IMR-90 (cell line): ENCODE data around the gene MLF2. TPM values are rescaled to one million over a fixed set of nuclear protein-coding genes. Genes with fewer than 3 reads are reported as not detected.

Experiments used
- ATAC-seq: fragments of 200-7000 bp; cut with Tn5 transposase; 2 replicates; pipeline ENCODE4 v1.9.1; 2020; ENCODE audit warnings: low read depth, mild to moderate bottlenecking, moderate library complexity
- BruUV-seq: library from RNA; stranded (reverse); fragments of 400-500 nt; replicated peaks from 2 replicates; lab custom pipeline; 2021; lab: Mats Ljungman, UMichigan
- CTCF ChIA-PET: fragments of 300-600 bp; formaldehyde crosslinking; extraction: SDS; loops from one replicate; lab custom pipeline; 2021; ENCODE audit warnings: antibody characterized with exemption; lab: Yijun Ruan, JAX
- POLR2A ChIA-PET: fragments of 300-600 bp; sonication (Branson Sonifier 250); formaldehyde crosslinking; loops from one replicate; lab custom pipeline; 2022; ENCODE audit warnings: antibody characterized with exemption; ENCODE audit not compliant: unreplicated experiment; lab: Charles Lee
- DNase-seq: peaks from one replicate; pipeline ENCODE4 v3.0.0; 2013
- H2AFZ ChIP-seq: replicated peaks from 2 replicates; pipeline ENCODE3; 2013; ENCODE audit warnings: low read length, mild to moderate bottlenecking; ENCODE audit not compliant: poor library complexity
- H2AK5ac ChIP-seq: 2 replicates; pipeline ENCODE4 v1.6.1; 2013; ENCODE audit warnings: low read depth, low read length, inconsistent platforms
- H2AK9ac ChIP-seq: replicated peaks from 2 replicates; pipeline ENCODE3; 2013; ENCODE audit warnings: mild to moderate bottlenecking, low read depth, low read length, moderate library complexity; ENCODE audit not compliant: poor library complexity
- H2BK120ac ChIP-seq: 2 replicates; pipeline ENCODE4 v1.6.1; 2013; ENCODE audit warnings: low read depth, low read length, inconsistent platforms
- H2BK15ac ChIP-seq: 3 replicates; pipeline ENCODE4 v1.6.1; 2013; ENCODE audit warnings: low read depth, low read length, inconsistent platforms
- H2BK20ac ChIP-seq: 2 replicates; pipeline ENCODE4 v1.6.1; 2013; ENCODE audit warnings: low read depth, mild to moderate bottlenecking, inconsistent platforms, low read length, moderate library complexity
- H2BK5ac ChIP-seq: 2 replicates; pipeline ENCODE4 v1.6.1; 2013; ENCODE audit warnings: mild to moderate bottlenecking, low read depth, low read length, inconsistent platforms; ENCODE audit not compliant: poor library complexity, severe bottlenecking
- H3K14ac ChIP-seq: replicated peaks from 2 replicates; pipeline ENCODE4 v1.6.1; 2013; ENCODE audit warnings: low read depth, low read length, inconsistent platforms
- H3K18ac ChIP-seq: 2 replicates; pipeline ENCODE4 v1.6.1; 2013; ENCODE audit warnings: low read depth, low read length, control low read depth
- H3K23ac ChIP-seq: 2 replicates; pipeline ENCODE4 v1.6.1; 2013; ENCODE audit warnings: low read depth, low read length, inconsistent platforms
- H3K27ac ChIP-seq: 2 replicates; pipeline ENCODE4 v1.5.1; 2013; ENCODE audit warnings: mild to moderate bottlenecking, control low read depth, low read length; ENCODE audit not compliant: insufficient read depth
- H3K27me3 ChIP-seq: 2 replicates; pipeline ENCODE4 v1.6.1; 2013; ENCODE audit warnings: low read length; ENCODE audit not compliant: control insufficient read depth, insufficient read depth
- H3K36me3 ChIP-seq: 2 replicates; pipeline ENCODE4 v1.6.1; 2013; ENCODE audit warnings: low read length, mixed read lengths; ENCODE audit not compliant: control insufficient read depth, insufficient read depth
- H3K4ac ChIP-seq: 2 replicates; pipeline ENCODE4 v1.6.1; 2013; ENCODE audit warnings: low read depth, low read length, inconsistent platforms
- H3K4me1 ChIP-seq: 2 replicates; pipeline ENCODE4 v1.6.1; 2013; ENCODE audit warnings: low read length, mixed read lengths; ENCODE audit not compliant: control insufficient read depth, insufficient read depth
- H3K4me2 ChIP-seq: 2 replicates; pipeline ENCODE4 v1.6.1; 2013; ENCODE audit warnings: low read depth, mild to moderate bottlenecking, control low read depth, low read length, moderate library complexity
- H3K4me3 ChIP-seq: 2 replicates; pipeline ENCODE4 v1.5.1; 2013; ENCODE audit warnings: low read depth, mild to moderate bottlenecking, control low read depth, low read length, moderate library complexity; ENCODE audit not compliant: insufficient read depth
- H3K56ac ChIP-seq: 2 replicates; pipeline ENCODE4 v1.6.1; 2013; ENCODE audit warnings: low read length, inconsistent platforms; ENCODE audit not compliant: insufficient read depth; ENCODE audit errors: extremely low read depth
- H3K79me1 ChIP-seq, 2 experiments: 2 replicates each; pipeline ENCODE4 v1.6.1; 2013; ENCODE audit warnings: low read length in 2 of 2, inconsistent platforms in 1 of 2, low read depth in 1 of 2
- H3K9ac ChIP-seq: 2 replicates; pipeline ENCODE4 v1.6.1; 2013; ENCODE audit warnings: low read depth, low read length, control low read depth
- H3K9me1 ChIP-seq: 2 replicates; pipeline ENCODE4 v1.6.1; 2013; ENCODE audit warnings: low read length, inconsistent platforms; ENCODE audit not compliant: insufficient read depth
- H3K9me3 ChIP-seq: 2 replicates; pipeline ENCODE4 v1.6.1; 2013; ENCODE audit warnings: low read length; ENCODE audit not compliant: control insufficient read depth, insufficient read depth
- H4K20me1 ChIP-seq: 2 replicates; pipeline ENCODE4 v1.6.1; 2013; ENCODE audit warnings: low read length, inconsistent platforms; ENCODE audit not compliant: insufficient read depth
- H4K5ac ChIP-seq: 2 replicates; pipeline ENCODE4 v1.6.1; 2013; ENCODE audit warnings: mild to moderate bottlenecking, low read depth, low read length, control low read depth
- H4K8ac ChIP-seq, 2 experiments: 2 replicates each; pipeline ENCODE4 v1.6.1; 2013; ENCODE audit warnings: low read depth in 2 of 2, low read length in 2 of 2, control low read depth in 1 of 2, inconsistent platforms in 1 of 2
- H4K91ac ChIP-seq: 2 replicates; pipeline ENCODE4 v1.6.1; 2013; ENCODE audit warnings: low read depth, low read length, inconsistent platforms; ENCODE audit not compliant: insufficient read depth
- BHLHE40 ChIP-seq: fragments of 150-350 bp; IDR thresholded peaks from 2 replicates; pipeline ENCODE4 v1.6.1; 2016; ENCODE audit warnings: mild to moderate bottlenecking, low read depth, low read length
- CEBPB ChIP-seq: IDR thresholded peaks from 2 replicates; pipeline ENCODE4 v1.6.1; 2012; ENCODE audit warnings: low read depth, low read length, improper control_type of control experiment
- CHD1 ChIP-seq: IDR thresholded peaks from 2 replicates; pipeline ENCODE4 v1.6.1; 2012; ENCODE audit warnings: low read depth, low read length, improper control_type of control experiment
- CTCF ChIP-seq: conservative IDR thresholded peaks from 2 replicates; pipeline ENCODE4 v1.5.1; 2012; ENCODE audit warnings: mild to moderate bottlenecking, low read depth, low read length, improper control_type of control experiment
- ELK1 ChIP-seq: fragments of 150-350 bp; IDR thresholded peaks from 2 replicates; pipeline ENCODE4 v1.6.1; 2016; ENCODE audit warnings: low read depth, mild to moderate bottlenecking, low read length, moderate library complexity, borderline replicate concordance
- FOS ChIP-seq: fragments of 150-350 bp; IDR thresholded peaks from 2 replicates; pipeline ENCODE4 v1.6.1; 2016; ENCODE audit warnings: low read depth, low read length
- MAFK ChIP-seq: IDR thresholded peaks from 2 replicates; pipeline ENCODE4 v1.6.1; 2012; ENCODE audit warnings: low read depth, low read length, improper control_type of control experiment
- MAZ ChIP-seq: IDR thresholded peaks from 2 replicates; pipeline ENCODE4 v1.6.1; 2012; ENCODE audit warnings: low read depth, mild to moderate bottlenecking, low read length, improper control_type of control experiment, moderate library complexity, borderline replicate concordance
- MXI1 ChIP-seq: IDR thresholded peaks from 2 replicates; pipeline ENCODE4 v1.6.1; 2012; ENCODE audit warnings: low read depth, mild to moderate bottlenecking, low read length, moderate library complexity, borderline replicate concordance
- NFE2L2 ChIP-seq: fragments of 150-350 bp; IDR thresholded peaks from 2 replicates; pipeline ENCODE4 v1.6.1; 2016; ENCODE audit warnings: low read depth, mild to moderate bottlenecking, low read length
- POLR2A ChIP-seq: IDR thresholded peaks from 2 replicates; pipeline ENCODE4 v1.6.1; 2012; ENCODE audit warnings: mild to moderate bottlenecking, low read depth, low read length
- RAD21 ChIP-seq: IDR thresholded peaks from 2 replicates; pipeline ENCODE4 v1.6.1; 2012; ENCODE audit warnings: low read length, improper control_type of control experiment
- RCOR1 ChIP-seq: IDR thresholded peaks from 2 replicates; pipeline ENCODE4 v1.6.1; 2012; ENCODE audit warnings: mild to moderate bottlenecking, low read length, improper control_type of control experiment; ENCODE audit not compliant: insufficient replicate concordance
- RFX5 ChIP-seq: IDR thresholded peaks from 2 replicates; pipeline ENCODE4 v1.8.0; 2012; ENCODE audit warnings: low read depth, mild to moderate bottlenecking, low read length, moderate library complexity
- SMC3 ChIP-seq: fragments of 150-350 bp; IDR thresholded peaks from 2 replicates; pipeline ENCODE4 v1.6.1; 2016; ENCODE audit warnings: low read depth, mild to moderate bottlenecking, antibody characterized with exemption, low read length, moderate library complexity
- USF2 ChIP-seq: fragments of 150-350 bp; IDR thresholded peaks from 2 replicates; pipeline ENCODE4 v1.6.1; 2017; ENCODE audit warnings: mild to moderate bottlenecking, antibody characterized with exemption, low read length, low read depth
- WGBS, 2 experiments: methylation state at CpG; one replicate each; pipeline versions ENCODE4 v1.1.5 to v1.1.7; 2013; ENCODE audit warnings: missing lambda C conversion rate in 2 of 2; ENCODE audit not compliant: insufficient read length in 1 of 2; ENCODE audit errors: extremely low coverage in 2 of 2; 5-methylcytosine and 5-hydroxymethylcytosine counted together
- dilution Hi-C: fragments of 300-500 bp; cut with HindIII; formaldehyde crosslinking; loops from one replicate; pipeline ENCODE4 v1.14.3; 2018; ENCODE audit warnings: low sequenced_read_pairs; ENCODE audit not compliant: unreplicated experiment
- in situ Hi-C: fragments of 300-500 bp; cut with MboI; formaldehyde crosslinking; loops from 3 replicates; pipeline ENCODE4 v1.14.3; 2019; ENCODE audit warnings: low sequenced_read_pairs, inconsistent platforms, mixed read lengths
- intact Hi-C: fragments of 100-400 bp; cut with micrococcal nuclease; formaldehyde crosslinking; loops from 2 replicates; pipeline ENCODE4 v1.10.0; 2022
- polyA plus RNA-seq, 3 experiments: library from polyadenylated mRNA; depleted of rRNA; stranded (reverse); fragments of >200 nt; gene quantifications; 2 replicates each; pipeline ENCODE4 v1.2.3, GENCODE V29; 2012; ENCODE audit warnings: low replicate concordance in 1 of 3
- total RNA-seq: library from RNA; depleted of rRNA; stranded (reverse); fragments of >200 nt; gene quantifications from 2 replicates; pipeline ENCODE4 v1.2.3, GENCODE V29; 2012

Gene MLF2
- total and polyA plus RNA-seq, 2 of the 4 experiments (the other 2 are of a cell fraction) = 236 to 403 TPM

- Histone ChIP-seq H2BK15ac (no peak overlapping the region), H2AFZ (no peak overlapping the region), H3K56ac (no peak overlapping the region), H2BK5ac (no peak overlapping the region), H3K4me1 (no peaks in the 10 kb centered on the region), H3K9me3 (no peaks in the 10 kb centered on the region), H3K27ac (no peak overlapping the region), H3K4ac (no peak overlapping the region), H3K4me2 (no peak overlapping the region), H4K20me1 (no peaks in the 10 kb centered on the region), H2BK20ac (no peak overlapping the region), H2AK9ac (no peak overlapping the region), H2BK120ac (no peak overlapping the region), H3K14ac (no peak overlapping the region), H3K9ac (no peak overlapping the region), H3K27me3 (no peaks in the 10 kb centered on the region), H4K8ac (no peak overlapping the region), H3K36me3 (no peaks in the 10 kb centered on the region), H3K79me1 (no peaks in the 10 kb centered on the region), H4K5ac (no peak overlapping the region), H3K9me1 (no peaks in the 10 kb centered on the region), H4K91ac (no peak overlapping the region), H3K4me3 (no peak overlapping the region), H2AK5ac (no peak overlapping the region), H3K23ac (no peak overlapping the region), H3K18ac (no peak overlapping the region)
- POLR2A ChIA-PET = no interaction called here
- TF ChIP-seq ELK1 = no peak
- TF ChIP-seq RCOR1 = no peak
- TF ChIP-seq CTCF = no peak
- no peak for TF ChIP-seq MAFK
- no peak for TF ChIP-seq SMC3
- no peak for TF ChIP-seq USF2
- TF ChIP-seq MXI1 = no peak
- TF ChIP-seq CEBPB = no peak
- TF ChIP-seq FOS = no peak
- no peak for TF ChIP-seq NFE2L2
- no peak for TF ChIP-seq RFX5
- TF ChIP-seq BHLHE40 = no peak
- no peak for TF ChIP-seq CHD1
- TF ChIP-seq RAD21 = no peak
- TF ChIP-seq POLR2A = no peak
- TF ChIP-seq MAZ = no peak
- in situ Hi-C loops = no loop called here
- no peak for DNase-seq
- intact Hi-C loops = no loop called here
- no peak for ATAC-seq
- CTCF ChIA-PET = no interaction called here
- no TSS peak for BruUV-seq
- no CpG with 5 or more reads among the region's 10 CpGs for WGBS, 2 experiments
- dilution Hi-C loops = no loop called here
Measured at GRCh38 chr12:6716874-6717437, 36.0 kb downstream of the MLF2 start.
